Stimulated activated CD8-positive, alpha-beta memory T cell treated with anti-CD3 and anti-CD28 coated beads, Interleukin-4, amount 100 ng/mL, for 1 hour (primary cell): ENCODE results near the gene SNX3.

ENCODE experiments used
- DNase-seq, 2 donors: peaks; one replicate each; pipeline ENCODE4 v3.0.0-alpha.2; 2020; ENCODE audit warnings: low read depth in 2 of 2, low spot score in 1 of 2

SNX3 gene

DNA sequence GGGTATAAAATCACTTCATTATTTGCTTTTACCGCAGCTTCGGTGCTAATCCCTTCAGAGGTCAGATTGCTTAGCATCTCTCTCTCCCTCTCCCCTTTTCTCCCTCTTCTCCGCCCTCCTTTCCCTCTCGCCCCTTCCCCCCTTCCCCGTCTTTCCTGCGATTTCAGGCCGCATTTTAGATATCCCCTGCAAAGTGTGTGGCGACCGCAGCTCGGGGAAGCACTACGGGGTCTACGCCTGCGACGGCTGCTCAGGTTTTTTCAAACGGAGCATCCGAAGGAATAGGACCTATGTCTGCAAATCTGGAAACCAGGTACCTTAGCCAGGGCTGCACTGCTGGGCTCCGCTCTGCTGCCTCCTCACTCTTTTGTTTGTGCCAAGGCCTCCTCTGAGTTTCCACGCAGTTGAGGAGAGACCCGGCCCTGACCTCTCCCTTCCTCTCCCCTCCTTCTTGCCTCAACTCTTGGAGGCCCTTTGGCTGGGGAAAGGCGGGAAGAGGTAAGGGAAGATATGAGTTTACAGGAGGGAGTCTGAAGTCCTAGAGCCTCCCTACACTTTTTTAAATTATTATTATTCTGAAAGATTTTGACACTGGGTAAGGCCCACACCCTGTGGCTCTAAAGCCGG is 89.4 kb downstream of the SNX3 start:
- no peak for DNase-seq

GRCh38 chr6:108170332-108171290 is 90.2 kb downstream of the SNX3 start:
- no peak for DNase-seq

GRCh38 chr6:108169464-108170331 is 91.1 kb downstream of the SNX3 start:
- DNase-seq, result no peak

- no peak for DNase-seq
These were observed 92.1 kb downstream of the SNX3 start for GRCh38 chr6:108168501-108169463.

- no peak for DNase-seq
These were observed 92.8 kb downstream of the SNX3 start for GRCh38 chr6:108168090-108168463.

- DNase-seq, result no peak
These were observed 93.3 kb downstream of the SNX3 start for GRCh38 chr6:108167449-108168089.

DNA sequence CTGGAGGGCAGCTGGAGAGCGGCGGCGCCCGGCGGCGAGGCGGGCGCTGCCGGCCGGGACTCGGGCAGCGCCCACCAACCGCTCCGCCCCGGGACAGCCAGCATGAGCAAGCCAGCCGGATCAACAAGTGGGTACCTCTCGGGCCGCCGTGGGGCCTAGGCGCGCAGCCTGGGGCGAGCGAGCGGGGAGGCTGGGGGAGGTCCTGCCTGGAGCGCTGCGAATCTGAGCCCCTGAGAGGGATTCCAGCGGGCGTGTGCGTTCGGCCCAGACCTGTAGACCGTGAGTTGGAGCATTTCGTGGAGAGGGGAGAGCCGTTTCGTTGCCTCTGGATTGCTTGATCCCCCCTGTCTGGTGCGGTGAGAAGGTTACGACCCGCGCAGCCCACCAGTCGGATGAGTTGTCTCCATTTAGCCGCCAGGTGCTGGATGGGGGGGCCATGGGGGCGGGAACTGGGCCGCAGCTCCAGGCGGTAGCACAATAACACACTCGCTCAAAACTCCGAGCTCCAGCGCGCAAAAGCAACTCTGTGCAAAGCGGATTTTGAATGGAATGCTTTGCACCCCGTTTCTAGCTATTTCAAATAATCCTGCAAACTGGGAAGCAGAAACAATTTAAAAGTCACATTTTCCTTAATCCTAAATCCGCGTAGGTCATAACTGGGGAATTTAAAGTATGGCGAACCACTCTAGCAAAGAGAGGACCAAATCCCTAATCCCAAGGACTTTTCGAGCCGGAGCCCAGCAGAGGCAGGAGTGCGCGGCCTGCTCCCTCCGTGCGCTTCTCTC is 94.0 kb downstream of the SNX3 start:
- no peak for DNase-seq

- DNase-seq, result no peak
These were observed 94.9 kb downstream of the SNX3 start, which contains the start of gene NR2E1 for GRCh38 chr6:108165714-108166663. NR2E1 (plus strand) TSS chr6:108166022; CDS start chr6:108166766, 744 bp downstream.

DNA sequence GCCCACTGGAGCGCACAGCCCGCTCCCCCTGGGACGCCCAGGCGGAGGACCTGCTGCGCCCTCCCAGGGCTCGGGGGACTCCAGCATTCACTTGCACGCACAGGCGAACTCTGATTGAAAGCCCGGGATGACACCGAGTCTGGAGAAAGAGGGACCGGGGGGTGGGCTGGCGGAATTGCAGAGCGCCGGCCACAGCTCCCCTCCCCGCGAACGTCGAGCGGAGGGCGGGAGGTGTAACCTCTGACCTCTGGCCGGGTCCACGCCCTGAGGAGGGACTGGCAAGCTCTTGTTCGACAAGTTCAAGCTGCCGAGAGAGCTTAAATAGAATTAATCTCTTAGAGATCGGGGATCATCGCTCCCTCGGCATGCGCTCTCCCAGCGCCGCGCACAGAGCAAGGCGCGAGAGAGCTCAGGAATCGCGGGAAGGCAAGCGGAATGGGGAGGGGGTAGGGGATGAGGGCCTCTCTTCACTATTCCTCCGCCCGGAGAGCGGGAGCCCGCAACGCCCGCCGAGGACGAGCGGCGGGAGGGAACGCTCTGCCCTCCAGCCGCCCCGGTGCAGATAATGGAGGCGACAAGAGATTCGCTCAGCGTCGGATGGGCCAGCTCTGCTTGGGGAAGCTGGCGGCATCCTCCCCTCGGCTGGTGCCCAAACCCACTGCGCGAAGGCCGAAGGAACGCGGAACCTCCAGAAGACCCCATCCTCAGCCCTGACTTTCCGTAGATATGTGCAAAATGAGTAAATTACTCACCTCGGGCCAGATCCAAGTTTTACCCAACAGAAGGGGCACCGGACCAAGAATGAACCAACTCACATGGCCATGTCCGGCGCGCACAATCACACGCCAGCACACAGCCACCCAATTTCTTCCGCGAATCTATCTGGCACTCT is 95.8 kb downstream of the SNX3 start:
- DNase-seq, result no peak

GRCh38 chr6:108164543-108164814 is 96.4 kb downstream of the SNX3 start:
- no peak for DNase-seq

GRCh38 chr6:108163644-108164542 is 96.9 kb downstream of the SNX3 start:
- DNase-seq, result no peak

GRCh38 chr6:108163267-108163643 is 97.6 kb downstream of the SNX3 start:
- no peak for DNase-seq

DNA sequence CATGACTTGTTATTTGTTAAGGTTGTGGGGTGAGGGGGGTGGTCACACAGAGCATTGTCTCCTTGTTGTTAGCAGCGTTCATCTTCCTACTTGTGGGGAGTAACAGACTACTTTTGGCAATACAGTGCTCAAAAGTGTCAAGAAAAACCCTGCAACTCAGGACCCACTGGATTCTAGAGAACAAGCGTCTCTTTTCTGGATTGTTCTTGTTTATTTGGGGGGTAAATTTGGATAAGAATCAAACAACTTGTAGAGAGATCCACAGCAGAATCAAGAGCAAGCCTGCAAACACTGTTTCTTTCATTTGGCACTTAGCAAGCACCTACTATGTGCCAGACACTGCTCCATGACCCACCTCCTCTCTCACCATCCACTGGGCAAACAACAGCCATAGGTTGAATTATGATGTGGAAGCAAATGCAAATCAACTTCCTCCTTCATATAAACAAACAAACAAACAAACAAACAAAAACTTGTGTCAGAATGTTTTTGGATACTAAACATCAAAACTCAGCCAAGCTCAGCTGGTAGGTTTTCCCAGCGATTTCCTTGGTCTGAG is 99.0 kb downstream of the SNX3 start:
- DNase-seq, result no peak
